CD4-positive, alpha-beta T cell treated with Interferon gamma for 1 hour (primary cell): ENCODE results near the gene XRCC4.

Experiments used
- DNase-seq: peaks from one replicate; pipeline ENCODE4 v3.0.0-alpha.2; 2020

Gene XRCC4

GRCh38 chr5:83071286-83072051 is 5.9 kb upstream of the XRCC4 start:
- no peak for DNase-seq

GRCh38 chr5:83072966-83073365 is 4.4 kb upstream of the XRCC4 start:
- DNase-seq: no peak

GRCh38 chr5:83077662-83078261 is 415 bp downstream of the XRCC4 start:
- DNase-seq: no peak

GRCh38 chr5:83082750-83083149 is 5.4 kb downstream of the XRCC4 start:
- no peak for DNase-seq

- no peak for DNase-seq
Measured at GRCh38 chr5:83084336-83084735, 7.0 kb downstream of the XRCC4 start.

GRCh38 chr5:83085106-83085505 is 7.8 kb downstream of the XRCC4 start:
- DNase-seq: no peak

- DNase-seq: no peak
Measured at GRCh38 chr5:83090169-83090568, 12.8 kb downstream of the XRCC4 start.

- no peak for DNase-seq
Measured at GRCh38 chr5:83092619-83093018, 15.3 kb downstream of the XRCC4 start.

- no peak for DNase-seq
Measured at GRCh38 chr5:83093692-83094091, 16.3 kb downstream of the XRCC4 start.

- DNase-seq: no peak
Measured at GRCh38 chr5:83095163-83095956, 18.0 kb downstream of the XRCC4 start.

- DNase-seq: no peak
Measured at GRCh38 chr5:83095957-83096539, 18.7 kb downstream of the XRCC4 start.

GRCh38 chr5:83096660-83097339 is 19.5 kb downstream of the XRCC4 start:
- DNase-seq: no peak

GRCh38 chr5:83097689-83098231 is 20.4 kb downstream of the XRCC4 start:
- DNase-seq: no peak

- DNase-seq: no peak
Measured at GRCh38 chr5:83099001-83099400, 21.7 kb downstream of the XRCC4 start.

- DNase-seq: no peak
Measured at GRCh38 chr5:83099445-83099844, 22.1 kb downstream of the XRCC4 start.

GRCh38 chr5:83101514-83101913 is 24.2 kb downstream of the XRCC4 start:
- DNase-seq: no peak

GRCh38 chr5:83102364-83102980 is 25.1 kb downstream of the XRCC4 start:
- DNase-seq: no peak

- no peak for DNase-seq
Measured at GRCh38 chr5:83104021-83104420, 26.7 kb downstream of the XRCC4 start.

- no peak for DNase-seq
Measured at GRCh38 chr5:83107692-83108420, 30.5 kb downstream of the XRCC4 start.

- no peak for DNase-seq
Measured at GRCh38 chr5:83109380-83109779, 32.0 kb downstream of the XRCC4 start.

- DNase-seq: no peak
Measured at GRCh38 chr5:83115816-83116215, 38.5 kb downstream of the XRCC4 start.
